HepG2 (cell line): ENCODE results near the gene RNASE7. TPM values are rescaled to one million over a fixed set of nuclear protein-coding genes. Genes with fewer than 3 reads are reported as not detected.

Source experiments
- ASH2L ChIP-seq: fragments of 300-600, 200-600 bp; sonication (generic); IDR thresholded peaks from 2 replicates; pipeline ENCODE4 v1.7.0; 2017; ENCODE audit warnings: low read depth, mild to moderate bottlenecking, moderate library complexity, mixed read lengths, low read length; ENCODE audit not compliant: insufficient read length
- CEBPB ChIP-seq: IDR thresholded peaks from 2 replicates; pipeline ENCODE4 v1.6.1; 2011; ENCODE audit warnings: low read depth, low read length, improper control_type of control experiment, borderline replicate concordance
- ERF ChIP-seq: IDR thresholded peaks from 2 replicates; pipeline ENCODE4 v1.6.1; 2018; ENCODE audit warnings: missing biosample characterization, missing genetic modification reagents
- FOXK1 ChIP-seq: sonication (generic); formaldehyde crosslinking; IDR thresholded peaks from 2 replicates; pipeline ENCODE4 v1.4.0; 2020; ENCODE audit warnings: low read depth, missing genetic modification reagents, borderline replicate concordance
- IRF1 ChIP-seq: sonication (generic); formaldehyde crosslinking; IDR thresholded peaks from 2 replicates; pipeline ENCODE4 v1.4.0; 2020; ENCODE audit warnings: low read depth, mild to moderate bottlenecking, missing genetic modification reagents
- MIER3 ChIP-seq: IDR thresholded peaks from 2 replicates; pipeline ENCODE4 v1.6.1; 2016; ENCODE audit warnings: missing compliant biosample characterization, borderline replicate concordance
- NR2F6 ChIP-seq, 2 experiments: IDR thresholded peaks; 2 replicates each; pipeline ENCODE4 v1.6.1; 2016; ENCODE audit warnings: antibody characterized with exemption in 1 of 2, mild to moderate bottlenecking in 1 of 2
- POLR2AphosphoS2 ChIP-seq: IDR thresholded peaks from 2 replicates; pipeline ENCODE4 v1.6.1; 2011; ENCODE audit warnings: low read depth, low read length, improper control_type of control experiment
- SAP130 ChIP-seq: IDR thresholded peaks from 2 replicates; pipeline ENCODE4 v1.6.1; 2016; ENCODE audit warnings: low read depth
- TERF1 ChIP-seq: sonication (generic); formaldehyde crosslinking; IDR thresholded peaks from 2 replicates; pipeline ENCODE4 v1.8.0; 2022; ENCODE audit warnings: mild to moderate bottlenecking, missing genetic modification reagents, moderate library complexity
- WIZ ChIP-seq: sonication (generic); formaldehyde crosslinking; IDR thresholded peaks from 2 replicates; pipeline ENCODE4 v1.5.1; 2020; ENCODE audit warnings: mild to moderate bottlenecking, missing genetic modification reagents
- ZBTB10 ChIP-seq: sonication (generic); formaldehyde crosslinking; IDR thresholded peaks from 2 replicates; pipeline ENCODE4 v1.4.0; 2020; ENCODE audit warnings: missing genetic modification reagents, borderline replicate concordance
- ZNF121 ChIP-seq: sonication (generic); formaldehyde crosslinking; IDR thresholded peaks from 2 replicates; pipeline ENCODE4 v1.5.0; 2020; ENCODE audit warnings: mild to moderate bottlenecking, missing genetic modification reagents
- ZNF136 ChIP-seq: sonication (generic); formaldehyde crosslinking; IDR thresholded peaks from 2 replicates; pipeline ENCODE4 v1.8.1; 2022; ENCODE audit warnings: low read depth, mild to moderate bottlenecking, moderate library complexity, missing genetic modification reagents
- ZNF24 ChIP-seq: fragments of 450-650 bp; IDR thresholded peaks from 2 replicates; pipeline ENCODE4 v1.6.1; 2017; ENCODE audit warnings: antibody characterized with exemption, mild to moderate bottlenecking
- polyA plus RNA-seq, 8 experiments: library from polyadenylated mRNA; depleted of rRNA in 3 of 8; stranded (reverse) in 7 of 8; unstranded in 1 of 8; fragments of >200 nt; fragmentation: Illumina TruSeq in 4 of 8; extraction: Trizol in 4 of 8; gene quantifications; 2 replicates each; pipeline versions ENCODE4 v1.2.1 to v1.2.3, GENCODE V29; 2011 to 2016; ENCODE audit warnings: low read depth in 4 of 8, missing spikeins in 1 of 8, mixed read lengths in 1 of 8; ENCODE audit not compliant: insufficient read depth in 1 of 8
- total RNA-seq, 5 experiments: library from RNA; depleted of rRNA; stranded (reverse); fragments of >200 nt; fragmentation: Illumina TruSeq; extraction: Trizol; gene quantifications; 2 replicates each; pipeline ENCODE4 v1.2.3, GENCODE V29; 2016; ENCODE audit warnings: low read depth in 1 of 5

RNASE7 gene
- total and polyA plus RNA-seq, 2 of the 13 experiments (the other 11 are each of a cell fraction or from before 2014, with no cell fraction given) = 0.04 TPM; not detected in 1

GRCh38 chr14:21060614-21061346 lies 18.6 kb downstream of the RNASE7 start (continued):
- TF ChIP-seq NR2F6 (IDR thresholded peaks at IDR 0.05) (0 out of 2 replicates have a peak, but pooled peaks have one; percentile 26), NR2F6 (CRISPR knock-in tag; IDR thresholded peaks at IDR 0.05) (no peak), ZNF136 (CRISPR knock-in tag) (no peak), ZBTB10 (CRISPR knock-in tag) (no peak), FOXK1 (CRISPR knock-in tag) (0 out of 2 replicates have a peak, but pooled peaks have one; percentile 20), MIER3 (peak; percentile 16; the same call in 1 of the 2 replicates), IRF1 (CRISPR knock-in tag) (no peak), TERF1 (CRISPR knock-in tag) (no peak), ERF (CRISPR knock-in tag) (peak; percentile 46; the same call in 1 of the 2 replicates), SAP130 (CRISPR knock-in tag) (0 out of 2 replicates have a peak, but pooled peaks have one; percentile 19), POLR2AphosphoS2 (no peak), CEBPB (peak; percentile 71; the same call in 1 of the 2 replicates), ZNF24 (no peak), WIZ (0 out of 2 replicates have a peak, but pooled peaks have one; percentile 30), ZNF121 (CRISPR knock-in tag) (no peak), ASH2L (peak; percentile 49)
